Caco-2 (cell line): ENCODE results near the gene TRPC4AP. TPM values are rescaled to one million over a fixed set of nuclear protein-coding genes. Genes with fewer than 3 reads are reported as not detected.

ENCODE experiments used
- BruUV-seq: library from RNA; stranded (reverse); fragments of 400-500 nt; replicated peaks from 2 replicates; lab custom pipeline; 2021; lab: Mats Ljungman, UMichigan
- CTCF ChIA-PET: fragments of 300-600 bp; sonication (Branson Sonifier 250); formaldehyde crosslinking; loops from one replicate; lab custom pipeline; 2022; ENCODE audit warnings: antibody characterized with exemption; lab: Charles Lee
- POLR2A ChIA-PET: fragments of 300-600 bp; sonication (Branson Sonifier 250); formaldehyde crosslinking; loops from one replicate; lab custom pipeline; 2022; ENCODE audit warnings: antibody characterized with exemption; lab: Charles Lee
- DNase-seq, 2 experiments: peaks; one replicate each; pipeline versions ENCODE4 v3.0.0 to v3.0.0-alpha.2; 2020 to 2022
- H3K27me3 ChIP-seq: replicated peaks from 2 replicates; pipeline ENCODE4 v1.6.0; 2011; ENCODE audit warnings: low read length; ENCODE audit not compliant: control insufficient read depth, insufficient read depth
- H3K36me3 ChIP-seq: 2 replicates; pipeline ENCODE4 v1.5.1; 2011; ENCODE audit warnings: low read length; ENCODE audit not compliant: control insufficient read depth, insufficient read depth
- H3K4me1 ChIP-seq: fragments of 250-450 bp; sonication (Bioruptor Pico); 2 replicates; pipeline ENCODE4 v1.5.1; 2020; ENCODE audit warnings: mild to moderate bottlenecking
- H3K4me3 ChIP-seq: 2 replicates; pipeline ENCODE4 v1.5.1; 2011; ENCODE audit warnings: low read depth, mild to moderate bottlenecking, control low read depth, low read length
- H3K9me3 ChIP-seq: fragments of 250-450 bp; sonication (Bioruptor Pico); 2 replicates; pipeline ENCODE4 v1.5.1; 2020; ENCODE audit warnings: mild to moderate bottlenecking, moderate library complexity
- H3K27ac Mint-ChIP-seq: one replicate; pipeline ENCODE4 v1.8.0; 2022; ENCODE audit warnings: mixed read lengths; ENCODE audit not compliant: unreplicated experiment
- H3K27me3 Mint-ChIP-seq: one replicate; pipeline ENCODE4 v1.8.0; 2022; ENCODE audit warnings: mixed read lengths; ENCODE audit not compliant: insufficient read depth, unreplicated experiment
- H3K36me3 Mint-ChIP-seq: one replicate; pipeline ENCODE4 v1.8.0; 2022; ENCODE audit warnings: mild to moderate bottlenecking, mixed read lengths; ENCODE audit not compliant: insufficient read depth, unreplicated experiment
- H3K4me1 Mint-ChIP-seq: one replicate; pipeline ENCODE4 v1.8.0; 2022; ENCODE audit warnings: low read depth, mixed read lengths; ENCODE audit not compliant: unreplicated experiment
- H3K4me3 Mint-ChIP-seq: one replicate; pipeline ENCODE4 v1.8.0; 2022; ENCODE audit warnings: mild to moderate bottlenecking, moderate library complexity, mixed read lengths; ENCODE audit not compliant: unreplicated experiment
- H3K9me3 Mint-ChIP-seq: one replicate; pipeline ENCODE4 v1.8.0; 2022; ENCODE audit warnings: mixed read lengths; ENCODE audit not compliant: unreplicated experiment
- intact Hi-C: fragments of 100-400 bp; cut with micrococcal nuclease; formaldehyde crosslinking; loops from one replicate; pipeline ENCODE4 v1.10.0; 2022; ENCODE audit not compliant: unreplicated experiment
- total RNA-seq: library from RNA; stranded (reverse); gene quantifications from 2 replicates; pipeline ENCODE4 v1.2.3, GENCODE V29; 2022
- TF ChIP-seq, protein P1 (sequence below), 2 experiments: fragments of 200-600 bp in 1 of 2; IDR thresholded peaks; 1 replicate in 1 of 2; 2 replicates in 1 of 2; pipeline versions ENCODE4 v1.5.1 to v1.8.0; 2011 to 2022; ENCODE audit warnings: antibody characterized with exemption in 1 of 2, control low read depth in 1 of 2, inconsistent platforms in 1 of 2, low read depth in 1 of 2, low read length in 1 of 2, mild to moderate bottlenecking in 1 of 2, moderate library complexity in 1 of 2; ENCODE audit not compliant: insufficient read depth in 1 of 2, severe bottlenecking in 1 of 2, unreplicated experiment in 1 of 2

Gene TRPC4AP
- total RNA-seq, 1 experiment from 2014 or later, result 144 TPM

GRCh38 chr20:35134880-35135279 is 42.3 kb upstream of the TRPC4AP start:
- intact Hi-C loops, result no loop called here
- no peaks in the 10 kb centered on the region for H3K4me1 Mint-ChIP-seq
- no peaks in the 10 kb centered on the region for H3K27me3 Mint-ChIP-seq
- Histone ChIP-seq H3K4me3 (no peak overlapping the region), H3K36me3 (peaks cover 6% of the 10 kb centered on the region), H3K9me3 (no peaks in the 10 kb centered on the region), H3K4me1 (peaks cover 3% of the 10 kb centered on the region; the same call in 1 of the 2 replicates), H3K27me3 (no peaks in the 10 kb centered on the region)
- CTCF ChIA-PET, result no interaction called here
- no peak overlapping the region for H3K27ac Mint-ChIP-seq
- no TSS peak for BruUV-seq
- POLR2A ChIA-PET, result no interaction called here
- DNase-seq, result no peak
- TF ChIP-seq, protein P1, sequence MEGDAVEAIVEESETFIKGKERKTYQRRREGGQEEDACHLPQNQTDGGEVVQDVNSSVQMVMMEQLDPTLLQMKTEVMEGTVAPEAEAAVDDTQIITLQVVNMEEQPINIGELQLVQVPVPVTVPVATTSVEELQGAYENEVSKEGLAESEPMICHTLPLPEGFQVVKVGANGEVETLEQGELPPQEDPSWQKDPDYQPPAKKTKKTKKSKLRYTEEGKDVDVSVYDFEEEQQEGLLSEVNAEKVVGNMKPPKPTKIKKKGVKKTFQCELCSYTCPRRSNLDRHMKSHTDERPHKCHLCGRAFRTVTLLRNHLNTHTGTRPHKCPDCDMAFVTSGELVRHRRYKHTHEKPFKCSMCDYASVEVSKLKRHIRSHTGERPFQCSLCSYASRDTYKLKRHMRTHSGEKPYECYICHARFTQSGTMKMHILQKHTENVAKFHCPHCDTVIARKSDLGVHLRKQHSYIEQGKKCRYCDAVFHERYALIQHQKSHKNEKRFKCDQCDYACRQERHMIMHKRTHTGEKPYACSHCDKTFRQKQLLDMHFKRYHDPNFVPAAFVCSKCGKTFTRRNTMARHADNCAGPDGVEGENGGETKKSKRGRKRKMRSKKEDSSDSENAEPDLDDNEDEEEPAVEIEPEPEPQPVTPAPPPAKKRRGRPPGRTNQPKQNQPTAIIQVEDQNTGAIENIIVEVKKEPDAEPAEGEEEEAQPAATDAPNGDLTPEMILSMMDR (IDR thresholded peaks at IDR 0.05; ENCODE audit: insufficient read depth in 1 of 2, low read depth in 1 of 2, low read length in 1 of 2, severe bottlenecking in 1 of 2, unreplicated experiment in 1 of 2), result no peak
- H3K9me3 Mint-ChIP-seq, result no peaks in the 10 kb centered on the region
- peaks cover 43% of the 10 kb centered on the region for H3K36me3 Mint-ChIP-seq
- no peak overlapping the region for H3K4me3 Mint-ChIP-seq

DNA sequence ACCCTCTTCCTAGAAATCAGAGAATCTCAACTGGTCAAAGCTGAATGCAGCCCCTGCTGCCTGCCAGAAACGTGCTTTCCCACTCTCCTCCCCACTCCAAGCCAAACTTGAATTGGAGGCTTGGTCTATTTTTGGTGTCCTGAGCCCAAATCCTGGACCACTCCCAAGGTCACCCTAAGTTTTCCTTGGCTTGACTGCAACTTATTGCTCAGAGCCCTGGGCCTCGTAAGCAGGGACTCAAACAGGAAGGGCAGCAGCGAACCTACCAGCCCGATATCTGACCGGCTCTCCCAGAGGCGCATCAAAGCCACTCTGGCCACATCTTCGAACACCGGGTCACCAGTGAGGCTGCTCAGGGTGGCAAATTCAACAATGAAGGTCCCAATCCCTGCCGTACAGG is 41.9 kb upstream of the TRPC4AP start:
- peak in 1 of 2 experiments; percentile 37 for DNase-seq
- Histone ChIP-seq H3K4me3 (no peak overlapping the region), H3K27me3 (no peaks in the 10 kb centered on the region), H3K4me1 (peaks cover 8% of the 10 kb centered on the region; the same call in 1 of the 2 replicates), H3K36me3 (peaks cover 6% of the 10 kb centered on the region), H3K9me3 (no peaks in the 10 kb centered on the region)
- no TSS peak for BruUV-seq
- Mint-ChIP-seq H3K27me3 (no peaks in the 10 kb centered on the region), H3K4me1 (no peaks in the 10 kb centered on the region), H3K4me3 (no peak overlapping the region), H3K9me3 (no peaks in the 10 kb centered on the region), H3K36me3 (peaks cover 41% of the 10 kb centered on the region), H3K27ac (no peak overlapping the region)
- TF ChIP-seq, protein P1 (IDR thresholded peaks at IDR 0.05; ENCODE audit: insufficient read depth in 1 of 2, low read depth in 1 of 2, low read length in 1 of 2, severe bottlenecking in 1 of 2, unreplicated experiment in 1 of 2), result no peak
- intact Hi-C loops, result no loop called here
- ChIA-PET CTCF (interaction anchor here (0.6 kb wide), 1 partner anchor 10 kb away, joined by 3 read pairs; no protein-coding TSS in a partner anchor), POLR2A (no interaction called here)

- Mint-ChIP-seq H3K27me3 (no peaks in the 10 kb centered on the region), H3K4me1 (no peaks in the 10 kb centered on the region), H3K9me3 (no peaks in the 10 kb centered on the region), H3K27ac (no peak overlapping the region), H3K4me3 (no peak overlapping the region), H3K36me3 (peaks cover 33% of the 10 kb centered on the region)
- H3K4me1 ChIP-seq, result peaks cover 8% of the 10 kb centered on the region; the same call in 1 of the 2 replicates
- no peaks in the 10 kb centered on the region for H3K9me3 ChIP-seq
- POLR2A ChIA-PET, result no interaction called here
- TF ChIP-seq, protein P1 (IDR thresholded peaks at IDR 0.05; ENCODE audit: insufficient read depth in 1 of 2, low read depth in 1 of 2, low read length in 1 of 2, severe bottlenecking in 1 of 2, unreplicated experiment in 1 of 2), result no peak
- H3K4me3 ChIP-seq, result no peak overlapping the region
- intact Hi-C loops, result no loop called here
- H3K27me3 ChIP-seq, result no peaks in the 10 kb centered on the region
- H3K36me3 ChIP-seq, result peaks cover 6% of the 10 kb centered on the region
- DNase-seq, result peak in 1 of 2 experiments; percentile 25
- CTCF ChIA-PET, result interaction anchor here (0.6 kb wide), 1 partner anchor 11 kb away, joined by 3 read pairs; no protein-coding TSS in a partner anchor
- BruUV-seq, result no TSS peak
These were observed 41.1 kb upstream of the TRPC4AP start for GRCh38 chr20:35133735-35134134.
